Stimulated activated CD8-positive, alpha-beta memory T cell treated with anti-CD3 and anti-CD28 coated beads, Interleukin-7, amount 100 ng/mL, for 24 hours (primary cell): Measurements from ENCODE around the gene PRSS1.
A peak's percentile ranks its signal among the peaks of the same experiment; 100 is the strongest.
"Not testable (repeated sequence)": the region's sequence is repeated elsewhere in the genome, so short reads cannot be mapped to it uniquely, and the experiment has no call there.

Experiments used
- DNase-seq: peaks from one replicate; pipeline ENCODE4 v3.0.0-alpha.2; 2020; ENCODE audit warnings: low read depth

PRSS1 gene

DNA sequence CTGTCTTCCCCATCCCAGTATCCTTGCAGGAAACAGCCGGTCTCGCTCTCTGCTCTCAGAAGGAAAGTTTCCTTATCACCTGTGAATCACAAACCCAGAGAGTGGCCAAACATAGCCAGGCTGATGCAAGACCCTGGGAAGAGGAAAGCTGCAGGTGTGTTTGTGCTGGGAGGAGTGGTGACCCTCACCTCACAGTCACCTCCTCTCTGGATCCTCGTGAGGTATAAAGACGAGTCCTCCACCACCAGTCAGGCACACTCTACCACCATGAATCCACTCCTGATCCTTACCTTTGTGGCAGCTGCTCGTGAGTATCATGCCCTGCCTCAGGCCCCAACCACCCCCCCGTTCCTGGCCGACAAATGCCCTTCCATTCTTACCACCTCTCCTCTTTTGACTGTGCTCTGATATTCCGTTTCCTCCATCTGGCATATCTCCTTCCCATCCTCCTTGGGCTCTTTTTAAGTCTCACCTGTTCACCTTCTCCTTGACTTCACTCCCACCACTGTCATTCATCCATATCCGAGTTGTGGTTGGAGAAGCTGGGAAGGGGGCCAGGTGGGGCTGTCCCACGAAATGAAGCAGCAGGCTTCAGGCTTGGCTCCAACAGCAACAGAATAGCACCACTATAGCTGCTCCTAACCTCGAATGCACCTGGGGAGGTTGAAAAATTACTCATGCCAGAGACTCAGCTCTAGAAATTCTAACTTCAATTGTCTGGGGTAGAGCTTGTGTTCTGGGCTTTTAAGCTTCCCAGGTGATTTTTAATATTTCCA, at the start of gene PRSS1:
Gene PRSS1, plus strand, starts transcription at position 255 of the 776 bp plus-strand sequence. Its CDS starts 13 bp downstream, at position 268.
- no peak for DNase-seq

DNA sequence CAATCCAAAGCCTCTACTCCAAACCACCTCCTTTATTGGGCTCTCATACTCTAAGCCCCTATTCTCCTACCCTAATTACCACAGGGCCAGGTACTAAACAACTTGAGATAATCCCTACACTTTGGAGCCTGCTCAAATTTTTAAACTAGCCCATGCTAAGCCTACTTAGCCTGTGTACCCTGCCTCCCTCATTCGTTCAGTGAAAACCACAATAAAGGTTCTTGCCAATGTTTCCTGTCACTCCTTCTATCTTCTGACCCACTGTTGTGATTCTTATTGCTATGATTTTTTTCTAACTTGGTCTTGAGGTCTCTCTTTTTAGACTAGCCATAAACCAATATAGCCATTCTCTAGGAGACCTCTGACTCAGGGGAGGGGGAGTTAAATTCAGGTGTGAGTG, 48.3 kb upstream of the PRSS1 start:
- not testable (repeated sequence) for DNase-seq

GRCh38 chr7:142703655-142704305, 45.5 kb upstream of the PRSS1 start:
- no peak for DNase-seq

DNA sequence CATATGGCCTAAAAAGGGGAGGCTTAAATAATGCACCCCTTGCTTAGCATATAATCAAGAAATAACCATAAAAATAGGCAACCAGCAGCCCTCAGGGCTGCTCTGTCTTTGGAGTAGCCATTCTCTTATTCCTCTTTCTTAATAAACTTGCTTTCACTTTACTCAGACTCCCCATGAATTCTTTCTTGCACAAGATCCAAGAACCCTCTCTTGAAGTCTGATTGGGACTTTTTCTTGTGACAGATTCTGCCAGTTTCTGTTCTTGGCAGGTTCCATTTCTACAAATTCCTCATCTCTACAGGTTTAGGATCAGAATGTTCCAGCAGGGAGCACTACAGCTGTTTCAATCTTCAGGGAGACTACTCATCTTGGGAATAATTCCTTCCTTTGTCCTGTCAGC, 40.5 kb upstream of the PRSS1 start:
- not testable (repeated sequence) for DNase-seq

- no peak for DNase-seq
Observed at GRCh38 chr7:142709921-142710320, 39.4 kb upstream of the PRSS1 start.

GRCh38 chr7:142711196-142711595, 38.1 kb upstream of the PRSS1 start:
- no peak for DNase-seq

- peak; percentile 14 for DNase-seq
Observed at GRCh38 chr7:142711746-142712616, 37.3 kb upstream of the PRSS1 start.

GRCh38 chr7:142712617-142712957, 36.7 kb upstream of the PRSS1 start:
- no peak for DNase-seq

DNA sequence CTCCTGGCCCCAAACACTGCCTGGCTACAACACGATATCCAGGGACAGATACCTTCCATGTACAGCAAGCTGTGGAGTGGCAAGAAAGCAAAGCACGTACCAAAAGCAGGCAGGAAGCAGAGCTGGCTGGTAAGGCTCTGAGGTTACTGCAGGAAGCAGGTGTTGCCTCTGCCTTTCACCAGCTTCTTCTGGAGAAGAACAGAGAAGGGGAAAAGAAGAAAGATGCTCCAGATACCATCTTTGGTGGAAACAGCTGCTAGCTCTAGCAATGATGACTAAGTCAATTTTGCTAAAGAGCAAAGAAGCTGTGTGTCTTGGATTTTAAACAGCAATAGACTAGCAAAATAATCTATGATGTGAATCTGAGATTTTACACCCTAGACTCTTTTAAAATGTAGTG, 34.9 kb upstream of the PRSS1 start:
- no peak for DNase-seq

- no peak for DNase-seq
Observed at GRCh38 chr7:142716596-142716995, 32.7 kb upstream of the PRSS1 start.

- DNase-seq = no peak
Observed at GRCh38 chr7:142717453-142717852, 31.8 kb upstream of the PRSS1 start.

DNA sequence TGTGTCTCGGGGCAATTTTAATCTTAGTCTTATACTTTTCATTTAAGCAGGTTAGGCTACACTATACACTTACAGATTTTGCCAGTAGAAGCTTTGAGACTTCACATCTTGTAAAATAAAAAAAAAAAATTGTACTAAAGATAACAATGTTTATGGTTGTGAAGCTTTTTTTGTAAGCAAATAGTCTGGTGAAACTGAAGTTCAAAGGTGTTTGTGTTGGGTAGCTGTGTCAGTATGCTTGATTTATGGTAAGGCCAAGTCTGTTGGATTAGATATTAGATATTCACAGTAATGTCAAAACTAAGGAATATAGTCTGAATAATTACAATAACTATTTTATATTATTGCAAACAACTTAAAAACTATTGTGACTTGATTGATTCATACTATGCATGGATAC, 31.0 kb upstream of the PRSS1 start:
- no peak for DNase-seq

- DNase-seq = no peak
Observed at GRCh38 chr7:142720172-142720773, 29.0 kb upstream of the PRSS1 start.

DNA sequence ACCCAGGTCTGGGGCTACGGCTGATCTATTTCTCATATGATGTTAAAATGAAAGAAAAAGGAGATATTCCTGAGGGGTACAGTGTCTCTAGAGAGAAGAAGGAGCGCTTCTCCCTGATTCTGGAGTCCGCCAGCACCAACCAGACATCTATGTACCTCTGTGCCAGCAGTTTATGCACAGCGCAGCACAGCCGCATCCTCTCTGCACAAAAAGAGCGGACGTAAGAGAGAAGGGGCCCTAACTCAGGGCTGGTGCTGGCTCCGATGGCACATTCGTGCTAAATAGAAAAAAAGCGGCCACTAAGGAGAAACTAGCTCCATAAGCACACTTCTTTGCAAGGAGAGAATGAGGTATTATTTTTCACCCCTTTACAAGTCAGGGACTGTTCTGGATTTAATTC, 28.3 kb upstream of the PRSS1 start:
- DNase-seq = no peak

DNA sequence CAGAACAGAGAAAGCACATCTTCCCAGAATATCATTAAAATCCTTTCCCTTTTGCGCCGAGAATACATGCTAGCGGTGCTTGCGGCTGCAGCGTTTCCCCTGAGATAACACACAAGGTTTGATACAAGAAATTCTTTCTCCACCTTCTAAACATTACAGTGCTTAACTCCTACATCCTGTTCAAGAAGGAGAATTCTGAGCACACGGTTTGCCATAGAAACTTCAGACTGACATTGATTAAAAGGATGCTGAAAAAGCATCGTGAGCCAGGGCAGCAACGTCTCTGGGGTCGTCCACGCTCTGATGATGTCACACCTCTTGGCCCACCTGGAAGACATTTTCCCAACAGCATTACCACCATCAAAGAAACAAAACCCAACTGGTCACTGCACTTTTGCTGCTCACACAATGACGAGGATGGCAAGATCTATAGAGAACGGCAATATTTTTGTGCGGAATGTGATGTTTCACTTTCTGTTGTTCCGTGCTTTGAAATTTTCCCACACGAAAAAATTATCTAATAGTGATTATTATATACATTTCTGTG, 27.0 kb upstream of the PRSS1 start:
- DNase-seq = no peak

GRCh38 chr7:142733271-142733670, 16.0 kb upstream of the PRSS1 start:
- DNase-seq = no peak

DNA sequence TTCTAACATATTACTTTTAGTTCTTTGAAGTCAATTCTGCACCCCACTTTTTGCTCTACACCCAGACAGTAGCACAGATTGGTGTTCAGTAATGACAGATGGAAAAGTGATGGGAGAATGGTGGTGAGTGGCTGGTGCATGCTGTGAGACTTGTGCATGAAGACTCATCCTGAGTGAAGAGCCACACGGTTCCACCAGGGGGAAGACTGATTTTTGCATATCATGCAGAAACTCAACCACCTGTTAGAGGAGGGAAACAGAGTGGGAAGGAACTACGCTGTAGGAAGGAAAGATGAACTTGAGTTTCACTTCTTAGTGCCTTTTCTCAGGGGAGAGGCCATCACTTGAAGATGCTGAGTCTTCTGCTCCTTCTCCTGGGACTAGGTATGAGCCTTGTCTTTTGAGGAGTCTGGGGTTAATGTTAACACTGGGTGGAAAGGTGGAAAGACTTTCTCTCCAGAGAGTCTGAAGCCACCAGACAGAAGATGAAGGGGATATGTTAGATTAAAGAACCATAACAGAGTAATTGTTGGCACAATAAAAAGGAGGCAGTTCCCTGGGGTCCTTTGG, 9.3 kb upstream of the PRSS1 start:
- no peak for DNase-seq

DNA sequence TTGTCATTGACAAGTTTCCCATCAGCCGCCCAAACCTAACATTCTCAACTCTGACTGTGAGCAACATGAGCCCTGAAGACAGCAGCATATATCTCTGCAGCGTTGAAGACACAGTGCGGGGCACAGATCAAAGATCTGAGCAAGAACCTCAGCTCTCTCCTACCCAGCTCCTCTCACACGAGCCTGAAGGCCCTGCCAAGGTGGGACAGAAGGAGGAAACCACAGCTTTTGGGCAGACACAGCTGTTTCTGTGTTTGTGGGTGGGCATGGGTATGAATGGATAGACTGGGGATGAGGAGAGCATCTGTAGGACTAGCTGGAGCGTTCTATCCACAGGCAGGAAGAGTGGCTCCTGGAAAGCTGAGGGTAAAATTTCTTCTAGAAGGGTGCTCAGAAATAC, 8.5 kb upstream of the PRSS1 start:
- DNase-seq = no peak

DNA sequence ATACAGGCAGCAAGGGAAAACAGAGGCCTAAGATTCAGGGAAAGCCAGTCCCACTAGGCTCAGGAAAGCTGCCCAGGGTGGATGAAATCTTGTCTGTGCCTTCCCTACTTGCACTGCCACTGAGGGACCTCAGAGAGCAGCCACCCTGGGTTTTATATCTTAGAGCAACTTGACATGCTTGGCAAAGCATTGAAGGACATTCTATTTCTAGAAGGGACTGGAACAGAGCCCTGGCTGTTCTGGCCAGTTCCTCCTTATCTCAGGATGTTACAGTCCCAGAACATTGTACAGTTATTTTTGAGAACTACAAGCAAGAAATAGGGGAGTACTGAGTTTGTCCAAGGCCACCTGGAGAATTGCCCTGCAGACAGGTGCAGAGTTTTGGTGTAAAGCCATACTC, 7.3 kb upstream of the PRSS1 start:
- DNase-seq = not testable (repeated sequence)

- DNase-seq = no peak
Observed at GRCh38 chr7:142745091-142745635, 4.1 kb upstream of the PRSS1 start.

GRCh38 chr7:142745745-142746144, 3.5 kb upstream of the PRSS1 start:
- no peak for DNase-seq
